ENCODE measurements around the gene ZNF775. TPM values are rescaled to one million over a fixed set of nuclear protein-coding genes. Genes with fewer than 3 reads are reported as not detected.
A peak's percentile ranks its signal among the peaks of the same experiment; 100 is the strongest.

The ZNF775 gene
- total RNA-seq, 6 experiments from 2014 or later = 0.44 to 1.6 (median 0.96) TPM

DNA sequence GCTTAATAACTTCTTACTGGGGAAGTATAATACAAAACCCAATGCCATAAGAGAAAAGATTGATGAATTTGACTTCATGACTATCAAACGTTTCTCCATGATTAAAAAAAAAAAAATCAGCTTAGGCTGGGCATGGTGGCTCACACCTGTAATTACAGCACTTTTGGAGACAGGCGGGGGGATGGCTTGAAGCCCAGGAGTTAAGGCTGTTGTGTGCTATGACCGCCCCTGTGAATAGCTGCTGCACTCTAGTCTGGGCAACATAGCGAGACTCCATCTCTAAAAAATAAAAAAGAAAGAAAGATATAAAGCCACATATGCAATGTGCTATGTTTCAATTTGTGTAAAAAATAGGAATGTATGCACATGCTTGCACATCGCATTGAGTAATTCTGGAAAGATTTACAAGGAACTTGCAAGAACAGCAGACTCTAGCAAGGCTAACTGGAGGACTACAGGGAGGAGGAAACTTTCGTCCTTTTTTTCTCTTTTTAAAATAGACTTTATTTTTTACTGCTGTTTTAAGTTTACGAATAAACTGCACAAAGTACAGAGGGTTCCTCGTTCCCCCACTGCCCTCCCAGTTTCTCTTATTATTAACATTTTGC is 27.4 kb upstream of the ZNF775 start:
- intact Hi-C loops (cut with DNase I) = no loop called here
- TF ChIP-seq, protein P1, sequence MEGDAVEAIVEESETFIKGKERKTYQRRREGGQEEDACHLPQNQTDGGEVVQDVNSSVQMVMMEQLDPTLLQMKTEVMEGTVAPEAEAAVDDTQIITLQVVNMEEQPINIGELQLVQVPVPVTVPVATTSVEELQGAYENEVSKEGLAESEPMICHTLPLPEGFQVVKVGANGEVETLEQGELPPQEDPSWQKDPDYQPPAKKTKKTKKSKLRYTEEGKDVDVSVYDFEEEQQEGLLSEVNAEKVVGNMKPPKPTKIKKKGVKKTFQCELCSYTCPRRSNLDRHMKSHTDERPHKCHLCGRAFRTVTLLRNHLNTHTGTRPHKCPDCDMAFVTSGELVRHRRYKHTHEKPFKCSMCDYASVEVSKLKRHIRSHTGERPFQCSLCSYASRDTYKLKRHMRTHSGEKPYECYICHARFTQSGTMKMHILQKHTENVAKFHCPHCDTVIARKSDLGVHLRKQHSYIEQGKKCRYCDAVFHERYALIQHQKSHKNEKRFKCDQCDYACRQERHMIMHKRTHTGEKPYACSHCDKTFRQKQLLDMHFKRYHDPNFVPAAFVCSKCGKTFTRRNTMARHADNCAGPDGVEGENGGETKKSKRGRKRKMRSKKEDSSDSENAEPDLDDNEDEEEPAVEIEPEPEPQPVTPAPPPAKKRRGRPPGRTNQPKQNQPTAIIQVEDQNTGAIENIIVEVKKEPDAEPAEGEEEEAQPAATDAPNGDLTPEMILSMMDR (IDR thresholded peaks at IDR 0.05) = no peak
- no peak for TF ChIP-seq POLR2A (IDR thresholded peaks at IDR 0.05)
- H3K9me3 ChIP-seq = no peaks in the 10 kb centered on the region
- ATAC-seq (no peak), DNase-seq (no peak)
- H3K36me3 ChIP-seq = no peaks in the 10 kb centered on the region
- no peak overlapping the region for H3K4me3 ChIP-seq
- H3K27me3 ChIP-seq = no peaks in the 10 kb centered on the region
- no peak overlapping the region for H3K27ac ChIP-seq
- H3K4me1 ChIP-seq = peaks cover 0 to 16% (median 7%) of the 10 kb centered on the region in 4 donors
- 68% methylated on average over 8 of the region's 8 CpGs for WGBS (ENCODE audit: insufficient coverage, low coverage, low lambda C conversion rate, missing lambda C conversion rate)

DNA sequence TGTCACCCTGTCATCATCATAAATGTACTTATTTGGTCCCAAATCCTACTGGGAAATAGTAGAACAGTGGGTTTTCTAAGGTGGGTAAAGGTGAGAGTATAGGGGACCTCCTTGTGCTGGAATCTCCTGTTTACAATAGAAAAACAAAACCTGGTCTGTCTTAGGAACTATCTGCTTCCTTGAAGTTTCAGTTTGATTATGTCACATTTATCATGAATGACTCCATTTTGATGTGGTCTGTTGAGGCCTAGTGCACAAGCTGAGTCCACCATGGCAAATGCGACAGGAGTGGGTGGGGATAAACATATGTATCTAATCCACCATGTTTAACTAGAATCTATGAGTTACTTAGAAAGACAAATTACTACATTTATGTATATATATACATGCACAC is 23.5 kb upstream of the ZNF775 start:
- Histone ChIP-seq H3K36me3 (no peaks in the 10 kb centered on the region), H3K27ac (peak overlapping the region in 2 of 3 donors; percentile 78 to 82), H3K4me1 (peaks cover 0 to 23% (median 7%) of the 10 kb centered on the region in 4 donors), H3K9me3 (no peaks in the 10 kb centered on the region), H3K27me3 (no peaks in the 10 kb centered on the region), H3K4me3 (no peak overlapping the region)
- intact Hi-C loops (cut with DNase I) = no loop called here
- ATAC-seq = no peak
- 91% methylated on average over 1 of the region's 1 CpG for WGBS (ENCODE audit: insufficient coverage, low coverage, low lambda C conversion rate, missing lambda C conversion rate)
- TF ChIP-seq POLR2A (IDR thresholded peaks at IDR 0.05) = no peak
- TF ChIP-seq, protein P1 (IDR thresholded peaks at IDR 0.05) = no peak
- DNase-seq = no peak

DNA sequence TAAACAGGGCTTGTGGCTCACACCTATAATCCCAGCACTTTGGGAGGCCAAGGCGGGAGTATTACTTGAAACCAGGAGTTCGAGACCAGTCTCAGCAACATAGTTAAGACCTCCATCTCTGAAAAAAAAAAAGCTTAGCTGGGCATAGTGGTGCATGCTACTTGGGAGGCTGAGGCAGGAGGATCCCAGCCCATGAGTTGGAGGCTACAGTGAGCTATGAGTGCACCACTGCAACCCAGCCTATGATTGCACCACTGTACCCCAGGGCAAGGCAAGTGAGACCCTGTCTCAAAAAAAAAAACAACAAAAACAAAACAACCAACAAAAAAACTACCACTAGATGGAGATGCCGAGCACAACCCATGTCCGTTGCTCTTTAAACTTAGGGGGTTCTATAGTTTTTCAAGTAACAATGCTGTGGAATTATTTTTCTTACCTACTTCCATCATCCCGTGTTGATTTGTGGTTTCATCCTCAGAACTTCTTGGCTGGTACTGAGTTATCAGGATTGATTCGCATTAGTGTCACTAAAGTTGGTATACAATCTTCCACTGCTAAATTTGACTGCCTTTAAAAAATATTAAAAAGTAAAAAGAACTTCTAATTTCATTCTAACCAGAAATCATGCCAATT is 22.7 kb upstream of the ZNF775 start:
- no peaks in the 10 kb centered on the region for H3K9me3 ChIP-seq
- ATAC-seq (peak; percentile 18 to 46 (median 45)), DNase-seq (no peak)
- H3K27me3 ChIP-seq = no peaks in the 10 kb centered on the region
- H3K36me3 ChIP-seq = no peaks in the 10 kb centered on the region
- H3K4me1 ChIP-seq = peaks cover 0 to 23% (median 7%) of the 10 kb centered on the region in 4 donors
- 7% methylated on average over 5 of the region's 6 CpGs for WGBS (ENCODE audit: insufficient coverage, low coverage, low lambda C conversion rate, missing lambda C conversion rate)
- intact Hi-C loops (cut with DNase I) = no loop called here
- no peak for TF ChIP-seq POLR2A (IDR thresholded peaks at IDR 0.05)
- TF ChIP-seq, protein P1 (IDR thresholded peaks at IDR 0.05) = peak; percentile 41 to 70 (median 66)
- peak overlapping the region in 2 of 3 donors; percentile 78 to 82 for H3K27ac ChIP-seq
- no peak overlapping the region for H3K4me3 ChIP-seq

DNA sequence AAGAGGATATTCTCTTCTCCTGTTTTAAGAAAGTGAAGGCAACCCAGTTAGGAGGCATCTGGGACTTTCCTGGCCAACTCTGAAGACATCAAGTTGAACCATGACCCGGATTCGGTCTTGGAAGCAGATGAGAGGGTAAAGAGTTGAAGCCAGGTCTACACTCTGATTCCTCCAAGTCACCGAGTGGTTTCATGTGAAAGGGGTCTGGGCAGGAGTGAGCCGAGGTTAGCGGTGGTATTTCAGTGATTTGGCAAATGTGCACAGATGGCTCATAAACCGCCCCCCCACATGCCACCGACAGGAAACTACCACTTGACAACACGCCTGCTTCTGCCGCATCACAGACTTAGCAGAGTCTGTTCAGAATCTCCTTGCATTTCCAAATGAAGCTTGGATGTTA is 21.9 kb upstream of the ZNF775 start:
- intact Hi-C loops (cut with DNase I) = no loop called here
- Histone ChIP-seq H3K4me1 (peaks cover 0 to 23% (median 7%) of the 10 kb centered on the region in 4 donors), H3K36me3 (no peaks in the 10 kb centered on the region), H3K27ac (peak overlapping the region in 1 of 3 donors; percentile 78), H3K9me3 (no peaks in the 10 kb centered on the region), H3K27me3 (no peaks in the 10 kb centered on the region), H3K4me3 (no peak overlapping the region)
- DNase-seq (no peak), ATAC-seq (no peak)
- WGBS (ENCODE audit: insufficient coverage, low coverage, low lambda C conversion rate, missing lambda C conversion rate) = 38% methylated on average over 6 of the region's 9 CpGs
- TF ChIP-seq POLR2A (IDR thresholded peaks at IDR 0.05) = no peak
- TF ChIP-seq, protein P1 (IDR thresholded peaks at IDR 0.05) = no peak

Measured in right lobe of liver (tissue), 6 donors.